Ectodermal cell (in vitro differentiated cells): ENCODE data around the gene JOSD2.

ENCODE experiments used
- H3K27ac ChIP-seq: 2 replicates; pipeline ENCODE4 v1.7.0; 2013; ENCODE audit warnings: mild to moderate bottlenecking, low read depth, low read length; ENCODE audit not compliant: insufficient read depth, poor library complexity, severe bottlenecking
- H3K27me3 ChIP-seq: 2 replicates; pipeline ENCODE4 v1.7.0; 2013; ENCODE audit warnings: mild to moderate bottlenecking, low read length; ENCODE audit not compliant: insufficient read depth, control insufficient read depth, poor library complexity, severe bottlenecking
- H3K36me3 ChIP-seq: one replicate; pipeline ENCODE4 v1.7.0; 2013; ENCODE audit warnings: low read length; ENCODE audit not compliant: control insufficient read depth, insufficient read depth
- H3K4me1 ChIP-seq: one replicate; pipeline ENCODE4 v1.7.0; 2013; ENCODE audit warnings: low read length; ENCODE audit not compliant: control insufficient read depth, insufficient read depth
- H3K4me3 ChIP-seq: 2 replicates; pipeline ENCODE4 v1.7.0; 2013; ENCODE audit warnings: low read depth, low read length, control low read depth; ENCODE audit not compliant: insufficient read depth
- H3K9me3 ChIP-seq: 2 replicates; pipeline ENCODE4 v1.7.0; 2013; ENCODE audit warnings: mild to moderate bottlenecking, low read length, moderate library complexity; ENCODE audit not compliant: control insufficient read depth
- WGBS, 2 experiments: methylation state at CpG; one replicate each; pipeline ENCODE4 v1.1.7; 2013; ENCODE audit warnings: missing lambda C conversion rate in 2 of 2; 5-methylcytosine and 5-hydroxymethylcytosine counted together

Gene JOSD2

DNA sequence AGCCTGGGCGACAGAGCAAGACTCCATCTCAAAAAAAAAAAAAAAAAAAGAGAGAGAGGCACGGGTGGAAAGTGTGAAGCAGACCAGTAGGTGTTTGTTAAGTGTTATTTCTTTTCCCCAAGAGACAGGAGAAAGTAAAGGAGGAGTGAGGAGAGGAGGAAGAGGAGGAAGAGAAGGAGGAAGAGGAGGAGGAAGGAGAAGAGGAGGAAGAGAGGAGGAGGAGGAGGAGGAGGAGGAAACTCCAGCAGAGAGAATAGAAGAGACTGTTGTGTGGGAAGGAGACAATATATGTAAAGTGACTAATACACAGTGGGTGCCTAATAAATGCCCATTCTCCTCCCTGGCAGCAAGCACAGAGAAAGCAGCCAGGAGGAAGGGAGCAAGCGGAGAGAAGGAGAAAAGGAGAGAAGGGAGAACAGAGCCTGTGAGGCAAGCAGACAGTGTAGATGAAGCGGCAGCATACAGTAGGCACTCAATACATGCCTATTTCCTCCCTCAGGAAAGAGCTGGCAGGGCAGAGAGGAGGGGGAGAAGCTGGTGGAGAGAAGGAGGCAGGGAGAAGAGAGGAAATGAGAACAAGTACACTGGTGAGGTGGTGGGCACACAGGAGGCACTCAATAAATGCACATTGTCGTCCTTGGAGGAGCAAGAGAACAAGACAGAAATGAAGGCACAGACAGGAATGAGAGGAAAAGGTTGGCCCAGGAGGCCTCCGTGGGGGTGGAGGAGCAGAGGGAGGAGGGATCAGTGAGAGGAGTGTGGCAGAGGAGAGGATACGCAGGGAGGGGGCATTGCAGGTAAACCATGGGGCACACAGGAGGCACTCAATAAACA lies 16.6 kb downstream of the JOSD2 start:
- H3K9me3 ChIP-seq, result no peaks in the 10 kb centered on the region
- H3K36me3 ChIP-seq, result no peaks in the 10 kb centered on the region
- no peak overlapping the region for H3K4me3 ChIP-seq
- no peaks in the 10 kb centered on the region for H3K4me1 ChIP-seq
- no peak overlapping the region for H3K27ac ChIP-seq
- peaks cover 47% of the 10 kb centered on the region for H3K27me3 ChIP-seq
- 62 to 71% methylated on average over 6 to 7 of the region's 7 CpGs for WGBS, 2 experiments

DNA sequence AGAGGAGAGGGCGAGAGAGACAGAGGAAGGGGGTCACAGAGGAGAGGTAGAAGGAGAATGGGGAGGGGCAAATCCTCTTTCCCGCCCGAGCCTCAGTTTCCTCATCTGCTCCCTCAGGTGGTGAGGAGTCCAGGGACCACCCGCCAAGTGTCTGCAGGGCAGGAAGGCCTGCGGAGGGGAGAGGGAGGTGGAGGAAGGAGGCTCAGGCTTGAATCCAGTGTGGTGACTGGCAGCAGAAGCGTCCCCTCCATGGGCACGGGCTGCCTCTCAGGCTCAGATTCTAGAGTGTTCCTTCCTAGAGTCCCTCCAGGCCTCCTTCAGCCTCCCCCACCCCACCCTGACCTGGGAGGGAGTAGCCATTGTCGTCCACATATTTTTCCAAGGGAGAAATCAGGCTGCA lies 17.8 kb downstream of the JOSD2 start:
- no peaks in the 10 kb centered on the region for H3K9me3 ChIP-seq
- H3K36me3 ChIP-seq, result no peaks in the 10 kb centered on the region
- peaks cover 47% of the 10 kb centered on the region for H3K27me3 ChIP-seq
- no peak overlapping the region for H3K4me3 ChIP-seq
- 65% methylated on average over 8 of the region's 8 CpGs for WGBS, 2 experiments
- no peak overlapping the region for H3K27ac ChIP-seq
- H3K4me1 ChIP-seq, result no peaks in the 10 kb centered on the region

DNA sequence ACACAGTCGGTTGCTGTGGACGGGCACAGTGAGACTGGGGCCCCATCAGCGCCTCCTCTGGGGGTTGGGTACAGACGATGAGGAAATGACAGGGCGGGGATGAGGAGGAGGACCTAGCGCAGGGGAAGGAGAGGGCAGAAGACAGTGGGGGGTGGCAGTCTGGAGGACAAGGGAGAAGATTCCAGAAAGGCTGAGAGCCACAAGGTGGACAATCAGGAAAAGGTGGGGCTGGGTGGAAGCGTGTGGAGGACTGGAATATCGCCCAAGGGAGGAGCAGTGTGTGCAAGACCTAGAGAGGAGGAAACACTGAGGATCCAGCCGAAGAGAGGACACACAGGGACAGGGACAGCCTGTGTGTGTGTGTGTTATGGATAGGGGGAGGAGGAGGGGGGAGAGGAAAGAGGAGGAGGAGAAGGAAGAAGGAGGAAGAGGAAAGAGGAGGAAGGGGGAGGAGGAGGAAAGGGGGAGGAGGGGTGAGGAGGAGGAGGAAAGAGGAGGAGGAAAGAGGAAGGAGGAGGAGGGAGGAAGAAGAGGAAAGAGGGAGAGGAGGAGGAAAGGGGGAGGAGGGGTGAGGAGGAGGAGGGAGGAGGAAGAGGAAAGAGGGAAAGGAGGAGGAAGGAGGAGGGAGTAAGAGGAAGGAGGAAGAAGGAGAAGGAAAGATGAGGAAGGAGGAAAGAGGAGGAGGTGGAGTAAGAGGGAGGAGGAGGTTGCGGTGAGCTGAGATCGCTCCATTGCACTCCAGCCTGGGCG lies 18.5 kb downstream of the JOSD2 start:
- H3K36me3 ChIP-seq, result no peaks in the 10 kb centered on the region
- H3K27me3 ChIP-seq, result peaks cover 43% of the 10 kb centered on the region
- H3K4me3 ChIP-seq, result no peak overlapping the region
- no peak overlapping the region for H3K27ac ChIP-seq
- no peaks in the 10 kb centered on the region for H3K4me1 ChIP-seq
- 29 to 45% methylated on average over 9 to 12 of the region's 12 CpGs for WGBS, 2 experiments
- H3K9me3 ChIP-seq, result no peaks in the 10 kb centered on the region

DNA sequence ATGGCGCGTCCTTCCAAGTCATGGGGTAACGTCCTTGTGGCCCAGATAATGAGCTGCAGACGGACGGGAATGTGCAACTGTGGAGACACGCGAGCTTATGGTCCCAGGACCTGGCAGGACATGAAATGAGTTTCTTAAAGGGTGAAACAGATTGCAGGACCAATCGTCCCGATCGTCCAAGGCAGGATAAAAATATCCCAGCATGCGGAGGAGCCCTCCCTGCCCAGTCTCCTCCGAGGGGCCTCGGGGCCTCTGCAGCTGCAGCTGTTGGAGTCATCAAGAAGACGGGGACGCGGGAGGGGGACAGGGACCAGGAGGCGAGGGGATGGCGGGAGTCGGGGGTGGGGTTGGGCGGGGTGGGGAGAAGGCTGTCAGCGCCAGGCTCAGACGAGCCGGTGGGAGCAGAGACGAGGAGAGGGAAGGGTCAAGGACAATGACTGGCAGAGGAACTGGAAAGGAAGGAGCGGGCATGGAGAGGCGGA lies 20.0 kb downstream of the JOSD2 start:
- no peaks in the 10 kb centered on the region for H3K36me3 ChIP-seq
- no peak overlapping the region for H3K4me3 ChIP-seq
- H3K9me3 ChIP-seq, result peaks cover 3% of the 10 kb centered on the region
- WGBS, 2 experiments, result 85 to 86% methylated on average over 26 of the region's 26 CpGs
- H3K27me3 ChIP-seq, result peaks cover 44% of the 10 kb centered on the region
- H3K27ac ChIP-seq, result no peak overlapping the region
- no peaks in the 10 kb centered on the region for H3K4me1 ChIP-seq

GRCh38 chr19:50490411-50490811 lies 20.6 kb downstream of the JOSD2 start:
- Histone ChIP-seq H3K4me1 (no peaks in the 10 kb centered on the region), H3K27ac (no peak overlapping the region), H3K4me3 (no peak overlapping the region), H3K27me3 (peaks cover 44% of the 10 kb centered on the region), H3K9me3 (peaks cover 3% of the 10 kb centered on the region), H3K36me3 (no peaks in the 10 kb centered on the region)
- 93 to 95% methylated on average over 18 of the region's 18 CpGs for WGBS, 2 experiments

GRCh38 chr19:50489461-50490011 lies 21.5 kb downstream of the JOSD2 start:
- no peak overlapping the region for H3K27ac ChIP-seq
- H3K4me1 ChIP-seq, result no peaks in the 10 kb centered on the region
- peaks cover 44% of the 10 kb centered on the region for H3K27me3 ChIP-seq
- H3K36me3 ChIP-seq, result no peaks in the 10 kb centered on the region
- peaks cover 3% of the 10 kb centered on the region for H3K9me3 ChIP-seq
- no peak overlapping the region for H3K4me3 ChIP-seq
- WGBS, 2 experiments, result 52 to 53% methylated on average over 24 of the region's 24 CpGs

DNA sequence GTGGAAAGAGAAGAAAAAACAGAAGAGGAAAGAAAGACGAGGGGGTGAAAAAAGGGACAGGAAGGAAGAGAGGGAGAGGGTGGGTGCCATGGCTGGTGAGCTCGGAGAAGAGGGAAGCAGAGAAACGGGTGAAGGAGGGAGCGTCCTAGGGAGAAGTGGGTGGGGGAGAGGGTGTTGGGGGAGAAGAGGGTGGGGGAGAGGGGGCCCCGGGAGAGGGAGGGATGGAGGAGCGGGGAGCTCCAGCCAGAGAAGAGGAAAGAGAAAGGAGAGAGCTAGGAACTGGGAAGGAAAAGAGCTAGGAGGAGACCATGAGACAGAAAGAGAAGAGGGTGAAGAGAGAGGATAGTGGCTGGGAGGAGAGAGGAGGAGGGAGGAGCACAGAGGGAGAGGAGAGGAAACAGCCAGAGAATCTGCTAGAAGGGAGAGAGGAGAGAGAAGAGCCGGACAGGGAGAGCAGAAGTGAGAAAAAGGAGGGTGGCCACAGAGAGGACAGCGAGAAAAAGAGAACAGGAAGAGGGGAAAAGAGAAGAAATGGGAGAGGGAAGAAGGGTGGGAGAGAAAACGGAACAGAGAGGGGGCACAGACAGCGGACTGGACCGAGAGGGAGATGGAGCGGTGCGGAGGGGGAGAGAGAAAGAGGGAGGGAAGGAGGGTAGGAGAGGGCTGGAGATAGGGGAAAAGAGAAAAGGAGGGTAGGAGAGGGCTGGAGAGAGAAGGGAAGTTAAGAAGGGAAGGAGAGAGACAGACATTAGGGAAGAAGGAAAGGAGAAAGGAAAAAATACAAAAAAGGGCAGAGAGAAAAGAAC lies 22.4 kb downstream of the JOSD2 start:
- peaks cover 3% of the 10 kb centered on the region for H3K9me3 ChIP-seq
- no peak overlapping the region for H3K4me3 ChIP-seq
- no peaks in the 10 kb centered on the region for H3K36me3 ChIP-seq
- H3K4me1 ChIP-seq, result no peaks in the 10 kb centered on the region
- 54 to 55% methylated on average over 13 of the region's 13 CpGs for WGBS, 2 experiments
- H3K27me3 ChIP-seq, result peaks cover 44% of the 10 kb centered on the region
- H3K27ac ChIP-seq, result no peak overlapping the region

DNA sequence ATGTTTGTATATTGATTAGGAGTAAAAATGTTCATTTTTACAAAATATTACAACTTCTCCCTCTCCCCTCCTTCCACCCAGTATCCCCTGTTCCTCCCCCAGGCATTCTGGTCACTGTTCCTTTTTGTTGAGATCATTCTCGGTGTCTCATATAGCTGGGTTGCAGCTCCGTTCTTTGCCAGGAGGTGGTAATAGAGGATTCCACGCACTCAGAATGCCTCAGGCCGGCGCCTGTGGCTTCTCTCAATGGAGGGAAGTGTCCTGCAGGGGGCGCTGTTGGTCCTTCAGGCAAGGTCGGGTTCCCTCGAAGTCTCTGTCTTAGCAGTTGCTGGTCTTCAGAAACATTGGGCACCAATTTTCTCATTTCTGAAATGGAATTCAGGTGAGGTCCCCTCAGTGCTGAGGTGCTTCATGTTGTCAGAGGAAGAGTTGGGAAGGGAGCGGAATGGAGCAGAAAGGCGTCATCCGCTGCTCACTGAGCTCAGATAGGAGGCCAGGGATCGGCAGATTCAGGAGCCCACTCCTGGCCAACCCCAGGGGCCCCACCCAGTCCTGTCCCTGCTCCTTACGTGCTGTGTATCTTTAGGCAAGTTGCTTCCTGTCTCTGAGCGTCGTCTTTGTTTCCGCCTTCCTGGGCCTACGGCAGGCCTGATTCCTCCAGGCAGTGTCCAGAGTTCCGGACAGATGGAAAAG lies 24.0 kb downstream of the JOSD2 start:
- 82 to 84% methylated on average over 18 of the region's 18 CpGs for WGBS, 2 experiments
- no peaks in the 10 kb centered on the region for H3K36me3 ChIP-seq
- H3K27me3 ChIP-seq, result peaks cover 28% of the 10 kb centered on the region
- no peak overlapping the region for H3K27ac ChIP-seq
- peaks cover 3% of the 10 kb centered on the region for H3K9me3 ChIP-seq
- H3K4me1 ChIP-seq, result no peaks in the 10 kb centered on the region
- no peak overlapping the region for H3K4me3 ChIP-seq

GRCh38 chr19:50485284-50485955 lies 25.6 kb downstream of the JOSD2 start:
- H3K27ac ChIP-seq, result no peak overlapping the region
- 93 to 95% methylated on average over 10 of the region's 10 CpGs for WGBS, 2 experiments
- H3K36me3 ChIP-seq, result peaks cover 1% of the 10 kb centered on the region
- no peak overlapping the region for H3K4me3 ChIP-seq
- H3K9me3 ChIP-seq, result peaks cover 3% of the 10 kb centered on the region
- peaks cover 21% of the 10 kb centered on the region for H3K27me3 ChIP-seq
- no peaks in the 10 kb centered on the region for H3K4me1 ChIP-seq
